Measurements from ENCODE around the gene DNAI2.

The DNAI2 gene

GRCh38 chr17:74274060-74274708 lies at the start of gene DNAI2:
TSS of gene DNAI2 (plus strand) at chr17:74274234. CDS start at chr17:74281818, 7,584 bp downstream.
- peak; percentile 85 for DNase-seq (ENCODE audit: low spot score)

DNA sequence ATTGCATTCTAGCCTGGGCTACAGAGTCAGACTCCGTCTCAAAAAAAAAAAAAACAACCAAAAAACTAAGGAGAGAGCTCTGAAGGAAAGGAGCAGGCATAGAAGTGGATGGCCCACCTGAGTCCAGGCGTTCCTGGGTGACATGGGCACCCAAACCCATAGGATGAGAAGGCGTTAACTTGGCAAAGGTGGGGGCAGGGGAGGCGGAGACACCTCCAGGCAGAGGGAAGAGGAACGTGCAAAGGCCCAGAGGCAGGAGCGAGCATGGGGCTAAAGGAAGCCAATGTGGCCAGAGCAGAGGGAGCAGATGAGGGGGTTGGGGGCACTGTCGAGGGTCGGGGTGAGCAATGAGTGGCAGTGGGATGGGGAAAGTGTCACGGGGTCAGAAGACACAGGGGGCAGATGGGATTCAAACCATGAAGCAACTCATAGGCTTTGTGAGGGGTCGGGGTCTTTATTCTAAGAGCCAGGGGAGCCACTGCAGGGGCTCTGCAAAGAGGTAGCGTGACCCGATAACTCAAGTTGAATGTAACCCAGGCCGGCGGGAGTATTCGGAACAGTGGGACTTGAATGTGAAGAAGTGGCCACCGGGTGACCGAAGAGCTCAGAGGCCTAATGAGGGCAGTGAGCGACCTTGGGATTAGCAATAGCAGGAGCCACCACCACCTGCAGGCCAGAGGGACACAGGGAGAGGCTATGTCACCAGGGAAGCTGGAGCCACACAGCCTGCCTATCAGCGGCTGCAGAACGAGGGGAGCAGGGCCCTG lies 48.9 kb upstream of the DNAI2 start:
- no peak for DNase-seq (ENCODE audit: low spot score)

- no peak for DNase-seq (ENCODE audit: low spot score)
Measured at GRCh38 chr17:74226252-74226651, 47.8 kb upstream of the DNAI2 start.

DNA sequence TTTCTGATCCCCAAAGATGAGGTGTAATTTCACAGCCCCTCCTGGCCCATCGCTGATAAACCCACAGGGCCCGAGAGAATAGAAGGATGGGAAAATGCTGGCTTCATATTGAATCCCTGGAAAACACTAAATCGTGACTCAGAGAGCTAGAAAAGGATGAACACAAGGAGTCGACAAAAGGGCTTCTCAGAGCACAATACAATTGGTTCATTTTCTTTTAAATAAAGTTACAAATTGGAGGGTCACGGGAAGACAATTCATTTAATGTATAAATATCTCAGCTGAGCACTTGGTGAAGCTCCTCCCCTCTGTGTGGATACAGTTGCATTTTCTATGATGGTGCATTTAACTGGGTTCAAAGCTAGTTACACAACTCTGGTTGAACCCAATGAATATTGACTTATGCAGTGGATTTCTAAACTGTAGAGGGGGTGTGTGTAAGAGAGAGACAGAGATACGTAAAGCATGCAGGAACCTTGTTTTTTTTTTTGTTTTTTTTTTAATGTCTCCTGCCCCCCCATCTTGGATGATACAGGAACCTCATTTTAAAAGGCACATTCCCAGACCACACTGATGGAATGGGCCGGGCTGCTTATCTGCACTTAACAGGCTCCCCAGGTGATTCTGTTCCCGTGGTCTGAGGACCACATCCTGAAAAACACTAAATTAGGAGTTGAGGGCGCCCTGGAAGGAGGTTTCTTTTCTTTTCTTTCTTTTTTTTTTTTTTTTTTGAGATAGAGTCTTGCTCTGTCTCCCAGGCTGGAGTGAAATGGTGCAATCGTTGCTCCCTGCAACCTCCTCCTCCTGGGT lies 46.6 kb upstream of the DNAI2 start:
- DNase-seq (ENCODE audit: low spot score) = no peak

GRCh38 chr17:74228306-74228978 lies 45.6 kb upstream of the DNAI2 start:
- no peak for DNase-seq (ENCODE audit: low spot score)

DNA sequence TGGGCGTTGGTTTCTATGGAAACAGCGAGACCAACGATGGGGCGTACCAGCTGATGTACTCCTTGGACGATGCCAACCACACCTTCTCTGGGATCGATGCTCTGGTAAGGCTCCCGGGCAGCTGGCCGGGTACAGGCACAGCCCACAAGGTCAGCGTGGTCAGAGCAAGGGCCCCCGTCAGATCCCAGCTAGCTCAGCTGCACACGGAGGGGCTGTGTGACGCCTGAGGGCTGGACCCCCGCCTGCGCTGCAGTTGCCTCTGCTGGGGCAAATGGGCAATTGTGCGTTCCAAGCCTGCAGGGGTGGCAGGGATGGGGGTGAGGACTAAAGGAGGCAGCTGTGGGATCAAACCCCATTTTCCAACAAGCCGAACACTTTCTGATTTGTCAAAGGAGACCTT lies 43.1 kb upstream of the DNAI2 start:
- DNase-seq (ENCODE audit: low spot score) = no peak

DNA sequence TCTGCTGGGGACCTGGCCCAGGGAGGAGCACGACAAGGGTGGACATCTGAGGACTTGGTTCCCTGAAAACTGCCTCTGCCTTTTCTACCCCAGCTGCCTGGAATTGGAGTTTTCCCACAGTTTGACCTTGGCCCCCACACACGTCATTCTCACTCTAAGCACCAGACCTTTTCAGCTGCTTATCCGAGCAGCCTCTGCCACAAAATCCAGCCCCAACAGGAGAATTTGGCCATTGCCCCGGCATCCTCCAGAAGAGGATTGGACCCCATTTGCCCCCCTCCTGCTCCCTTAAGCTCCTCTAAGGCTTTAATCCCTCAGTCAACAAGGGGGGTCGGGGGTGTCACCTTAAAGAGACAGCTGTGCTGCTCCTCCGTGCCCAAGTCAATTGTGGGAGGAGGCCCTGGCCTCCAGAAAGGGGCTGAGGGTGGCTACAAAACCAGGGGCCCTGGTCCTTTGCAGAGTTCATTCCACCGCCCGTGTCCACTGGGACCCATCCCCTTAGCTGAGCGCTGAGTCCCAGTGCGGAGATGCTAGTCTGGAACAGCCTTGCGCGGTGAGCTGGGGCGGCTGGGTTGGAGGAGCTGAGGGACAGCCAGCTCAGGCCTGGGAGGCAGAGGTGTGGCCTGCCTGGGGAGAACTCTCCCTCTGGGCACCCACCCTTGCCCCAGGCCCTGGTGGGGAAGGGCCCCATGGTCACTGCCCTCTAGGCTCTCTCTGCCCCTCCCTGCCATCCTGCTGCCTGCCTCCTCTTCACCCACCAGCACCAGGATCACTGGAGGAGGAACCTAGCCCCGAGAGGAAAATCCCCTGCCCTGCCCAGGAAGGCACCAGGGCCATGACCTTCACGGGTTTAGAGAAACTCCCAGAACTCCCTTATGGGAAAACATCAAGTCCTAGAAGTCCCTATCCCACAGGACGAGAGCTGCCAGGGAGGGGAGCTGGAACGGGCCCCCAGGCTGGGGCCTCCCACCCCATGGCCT lies 41.8 kb upstream of the DNAI2 start:
- peak; percentile 58 for DNase-seq (ENCODE audit: low spot score)

DNA sequence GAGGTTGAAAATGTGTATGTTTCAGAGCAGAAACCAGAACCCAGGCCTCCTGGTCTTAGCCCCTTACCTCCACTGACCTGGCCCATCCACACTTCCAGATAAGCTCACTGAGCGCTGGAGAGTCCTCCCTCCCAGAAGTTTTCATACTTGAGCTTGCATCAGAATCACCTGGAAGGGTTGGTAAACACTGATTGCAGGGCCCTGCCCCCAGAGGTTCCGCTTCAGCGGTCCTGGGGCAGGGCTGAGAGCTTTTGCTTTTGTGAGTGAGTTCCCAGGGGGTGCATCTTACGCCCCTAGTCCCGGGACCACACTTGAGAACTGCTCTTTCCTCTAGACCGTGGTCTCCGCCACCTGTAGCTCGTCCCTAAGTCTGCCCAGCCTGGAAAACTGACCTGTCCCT lies 40.1 kb upstream of the DNAI2 start:
- no peak for DNase-seq (ENCODE audit: low spot score)

DNA sequence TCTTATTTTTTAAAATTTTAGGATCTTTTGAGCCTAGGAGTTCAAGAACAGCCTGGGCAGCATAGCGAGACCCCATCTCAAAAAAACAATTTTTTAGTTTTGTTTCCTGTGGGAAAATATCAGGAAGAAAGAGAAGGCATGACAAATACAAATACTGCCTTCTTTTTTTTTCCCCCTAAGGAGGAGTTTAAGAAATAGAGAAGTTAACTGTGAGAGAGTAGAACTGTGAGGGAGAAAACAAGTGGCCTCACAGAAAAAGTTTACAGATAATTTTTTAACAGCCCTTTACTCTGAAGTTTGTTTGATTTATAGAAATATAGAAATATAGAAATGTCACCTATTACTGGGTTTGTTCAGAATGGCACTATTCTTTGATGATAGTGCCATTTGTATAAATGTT lies 39.5 kb upstream of the DNAI2 start:
- no peak for DNase-seq (ENCODE audit: low spot score)

- no peak for DNase-seq (ENCODE audit: low spot score)
Measured at GRCh38 chr17:74235040-74235581, 38.9 kb upstream of the DNAI2 start.

- DNase-seq (ENCODE audit: low spot score) = no peak
Measured at GRCh38 chr17:74235911-74236371, 38.1 kb upstream of the DNAI2 start.

DNA sequence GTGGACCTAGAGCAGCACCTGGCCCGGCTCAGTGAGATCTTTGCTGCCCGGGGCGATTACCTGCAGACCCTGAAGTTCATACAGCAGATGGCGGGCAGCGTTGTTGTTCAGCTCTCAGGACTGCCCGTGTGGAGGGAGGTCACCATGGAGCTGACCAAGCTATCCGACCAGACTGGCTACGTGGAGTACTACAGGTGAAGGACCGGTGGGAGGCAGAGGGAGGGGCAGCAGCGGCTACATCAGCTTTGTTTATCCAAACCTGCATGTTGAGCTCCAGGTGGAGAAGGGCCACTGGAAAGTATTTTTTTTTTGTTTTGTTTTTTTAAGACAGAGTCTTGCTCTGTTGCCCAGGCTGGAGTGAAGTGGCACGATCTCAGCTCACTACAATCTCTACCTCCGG lies 36.7 kb upstream of the DNAI2 start:
- no peak for DNase-seq (ENCODE audit: low spot score)

DNA sequence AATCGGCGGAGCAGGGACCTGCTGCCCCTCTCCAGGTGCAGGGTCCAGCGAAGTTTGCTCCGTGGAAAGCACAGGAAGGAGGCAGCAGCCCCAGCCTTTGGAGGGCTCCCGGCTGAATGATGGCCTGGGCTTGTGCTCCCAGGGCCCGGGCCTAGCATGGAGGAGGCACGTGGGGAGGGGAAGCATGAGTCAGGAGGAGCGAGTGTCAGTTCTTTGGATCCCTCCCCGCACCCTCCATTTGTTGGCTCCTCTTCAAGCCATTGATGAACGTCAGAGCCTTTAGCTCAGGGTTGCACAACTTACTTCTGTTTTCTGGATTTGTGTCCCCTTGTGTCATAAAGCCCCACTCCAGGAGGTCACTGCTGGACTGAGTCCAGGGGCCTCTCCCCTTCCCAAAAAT lies 34.9 kb upstream of the DNAI2 start:
- DNase-seq (ENCODE audit: low spot score) = no peak

DNA sequence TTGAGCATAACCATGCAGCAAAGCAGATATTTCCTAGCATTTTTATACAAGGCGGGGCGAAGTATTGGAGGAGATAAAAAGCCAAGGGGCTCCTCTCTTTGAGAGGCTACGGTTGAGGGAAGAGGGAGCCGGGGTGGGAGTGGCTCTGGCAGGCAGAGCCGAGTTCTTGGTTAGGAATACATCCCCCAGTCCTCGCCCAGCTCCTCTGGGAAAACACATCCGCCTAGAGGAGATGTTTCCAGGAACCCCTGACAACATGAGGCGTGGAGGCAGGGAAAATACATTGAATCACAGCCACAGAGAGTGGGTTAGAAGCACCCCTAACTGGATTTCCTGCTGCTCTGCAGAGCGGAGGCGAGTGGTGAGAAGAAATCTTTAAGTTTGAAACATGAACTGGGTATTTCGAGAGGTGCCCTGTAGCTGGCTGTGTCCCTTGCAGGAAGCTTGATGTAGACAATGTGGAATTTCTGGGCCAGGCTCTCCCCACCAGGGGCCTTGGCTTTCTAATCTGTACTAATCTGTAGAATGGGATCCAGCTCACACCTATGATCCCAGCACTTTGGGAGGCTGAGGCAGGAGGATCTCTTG lies 33.3 kb upstream of the DNAI2 start:
- DNase-seq (ENCODE audit: low spot score) = no peak

- no peak for DNase-seq (ENCODE audit: low spot score)
Measured at GRCh38 chr17:74241431-74241830, 32.6 kb upstream of the DNAI2 start.

DNA sequence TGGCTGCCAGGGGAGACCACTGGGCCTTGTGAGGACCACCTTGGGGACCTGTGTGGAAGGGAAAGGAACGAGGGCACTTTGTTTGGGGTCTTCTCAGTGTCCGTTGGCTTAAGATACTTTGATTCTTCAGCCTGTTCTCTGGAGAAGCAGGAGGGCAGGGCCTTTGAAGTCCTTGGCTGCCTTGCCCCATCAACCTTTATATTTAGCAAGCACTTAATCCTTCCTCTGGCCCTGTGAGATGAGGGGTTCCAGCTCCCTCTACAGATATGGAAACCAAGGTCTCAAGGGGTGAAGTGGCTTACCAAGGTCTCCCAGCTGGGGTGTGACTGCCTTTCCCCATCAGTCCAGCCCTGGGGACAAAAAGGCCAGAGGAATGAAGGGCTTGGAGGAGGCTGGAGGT lies 32.2 kb upstream of the DNAI2 start:
- no peak for DNase-seq (ENCODE audit: low spot score)

DNA sequence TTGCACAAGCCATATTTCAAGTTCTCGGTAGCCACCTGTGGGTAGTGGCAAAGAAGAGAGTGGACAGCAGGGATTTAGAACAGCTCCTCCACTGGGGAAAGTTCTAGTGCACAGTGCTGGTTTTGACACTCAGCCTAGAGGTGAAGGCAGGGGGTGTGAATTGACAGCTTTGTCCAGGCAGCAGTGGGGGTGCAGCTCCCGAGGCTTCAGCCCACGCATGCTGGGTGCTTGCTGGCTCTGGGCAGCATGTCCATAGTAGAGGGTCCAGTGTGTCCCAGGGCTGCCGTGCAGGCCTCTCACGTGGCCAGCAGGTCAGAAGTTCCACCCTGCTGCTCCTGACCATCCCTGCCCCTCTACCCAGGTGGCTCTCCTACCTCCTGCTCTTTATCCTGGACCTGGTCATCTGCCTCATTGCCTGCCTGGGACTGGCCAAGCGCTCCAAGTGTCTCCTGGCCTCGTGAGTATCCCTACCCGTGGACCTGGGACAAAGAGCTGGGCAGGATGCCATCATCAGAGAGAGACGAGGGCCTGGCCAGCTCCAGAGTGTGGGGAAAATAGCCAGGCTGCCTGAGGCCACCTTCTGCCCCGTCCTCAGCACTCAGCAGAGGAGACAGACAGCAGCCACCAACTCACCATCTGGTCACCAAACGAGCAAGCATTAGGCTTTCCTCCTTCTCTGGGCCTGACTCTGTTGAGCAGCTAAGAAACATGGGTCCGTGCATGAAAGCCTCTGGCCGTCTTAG lies 30.9 kb upstream of the DNAI2 start:
- no peak for DNase-seq (ENCODE audit: low spot score)

GRCh38 chr17:74244128-74244527 lies 29.9 kb upstream of the DNAI2 start:
- DNase-seq (ENCODE audit: low spot score) = no peak

- DNase-seq (ENCODE audit: low spot score) = no peak
Measured at GRCh38 chr17:74244548-74244947, 29.5 kb upstream of the DNAI2 start.
